Measurements from ENCODE around the gene APRT.

DNA sequence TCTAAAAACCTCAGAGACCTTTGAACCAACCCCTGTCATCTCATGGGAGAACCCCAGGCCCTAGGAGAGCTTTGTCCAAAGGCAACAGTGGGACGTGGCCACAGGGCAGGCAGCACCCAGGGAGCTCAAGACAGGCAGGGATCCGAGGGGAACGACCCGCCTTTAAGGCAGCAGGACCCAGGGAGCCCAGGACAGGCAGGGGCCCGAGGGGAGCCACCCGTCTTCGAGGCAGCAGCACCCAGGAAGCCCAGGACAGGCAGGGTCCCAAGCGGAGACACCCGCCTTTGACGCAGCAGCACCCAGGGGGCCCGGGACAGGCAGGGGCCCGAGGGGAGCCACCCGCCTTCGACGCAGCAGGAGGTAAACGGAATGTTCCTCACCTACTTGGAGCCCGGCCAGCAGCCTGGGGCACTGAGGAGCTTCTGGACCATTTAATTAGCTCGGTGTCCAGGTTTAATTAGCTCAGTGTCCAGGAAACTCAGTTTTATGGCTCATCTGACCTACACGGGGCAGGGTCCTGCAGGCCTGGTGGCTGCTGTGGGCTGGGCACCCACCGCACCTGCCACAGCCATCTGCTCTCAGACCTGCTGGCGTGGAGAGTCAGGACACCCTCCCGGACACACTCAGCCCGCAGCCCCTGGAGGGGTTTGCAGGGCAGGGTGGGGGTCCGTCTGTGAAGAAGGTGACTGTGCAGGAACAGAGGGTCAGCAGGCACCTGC, 51.1 kb downstream of the APRT start:
- no peak for TF ChIP-seq POLR2A (IDR thresholded peaks at IDR 0.05; ENCODE audit: low read depth)
- TF ChIP-seq, protein P1, sequence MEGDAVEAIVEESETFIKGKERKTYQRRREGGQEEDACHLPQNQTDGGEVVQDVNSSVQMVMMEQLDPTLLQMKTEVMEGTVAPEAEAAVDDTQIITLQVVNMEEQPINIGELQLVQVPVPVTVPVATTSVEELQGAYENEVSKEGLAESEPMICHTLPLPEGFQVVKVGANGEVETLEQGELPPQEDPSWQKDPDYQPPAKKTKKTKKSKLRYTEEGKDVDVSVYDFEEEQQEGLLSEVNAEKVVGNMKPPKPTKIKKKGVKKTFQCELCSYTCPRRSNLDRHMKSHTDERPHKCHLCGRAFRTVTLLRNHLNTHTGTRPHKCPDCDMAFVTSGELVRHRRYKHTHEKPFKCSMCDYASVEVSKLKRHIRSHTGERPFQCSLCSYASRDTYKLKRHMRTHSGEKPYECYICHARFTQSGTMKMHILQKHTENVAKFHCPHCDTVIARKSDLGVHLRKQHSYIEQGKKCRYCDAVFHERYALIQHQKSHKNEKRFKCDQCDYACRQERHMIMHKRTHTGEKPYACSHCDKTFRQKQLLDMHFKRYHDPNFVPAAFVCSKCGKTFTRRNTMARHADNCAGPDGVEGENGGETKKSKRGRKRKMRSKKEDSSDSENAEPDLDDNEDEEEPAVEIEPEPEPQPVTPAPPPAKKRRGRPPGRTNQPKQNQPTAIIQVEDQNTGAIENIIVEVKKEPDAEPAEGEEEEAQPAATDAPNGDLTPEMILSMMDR (IDR thresholded peaks at IDR 0.05): no peak

Data from esophagus muscularis mucosa (tissue), 3 donors.